GM12878 (cell line): Measurements from ENCODE around the gene CDYL2. TPM values are rescaled to one million over a fixed set of nuclear protein-coding genes. Genes with fewer than 3 reads are reported as not detected.

ENCODE experiments used
- ATAC-seq: fragments of 200-7000 bp; cut with Tn5 transposase; 3 replicates; pipeline ENCODE4 v1.9.1; 2020; ENCODE audit warnings: mild to moderate bottlenecking, moderate library complexity
- BruUV-seq: library from RNA; stranded (reverse); fragments of 400-500 nt; replicated peaks from 2 replicates; lab custom pipeline; 2021; lab: Mats Ljungman, UMichigan
- CTCF ChIA-PET: fragments of 300-600 bp; sonication (Branson Sonifier 250); formaldehyde crosslinking; extraction: SDS; loops from one replicate; lab custom pipeline; 2021; ENCODE audit warnings: inconsistent platforms; lab: Yijun Ruan, JAX
- POLR2A ChIA-PET: fragments of 350-600 bp; formaldehyde crosslinking; extraction: SDS; loops from one replicate; lab custom pipeline; 2021; ENCODE audit warnings: inconsistent platforms; lab: Charles Lee
- RAD21 ChIA-PET: fragments of 300-600 bp; sonication (Branson Sonifier 250); formaldehyde crosslinking; loops from one replicate; lab custom pipeline; 2023; ENCODE audit warnings: antibody characterized with exemption; ENCODE audit not compliant: unreplicated experiment; lab: Charles Lee
- SMC1A ChIA-PET: fragments of 300-600 bp; sonication (Branson Sonifier 250); formaldehyde crosslinking; loops from one replicate; lab custom pipeline; 2023; ENCODE audit not compliant: unreplicated experiment, uncharacterized antibody; lab: Charles Lee
- DNase-seq: peaks from one replicate; pipeline ENCODE4 v3.0.0-alpha.2; 2011; ENCODE audit warnings: low read depth, low spot score
- FAIRE-seq: peaks from 3 replicates; lab custom pipeline; 2011; peaks lifted over from hg19 to GRCh38; lab: Jason Lieb, UNC
- H2AFZ ChIP-seq: 2 replicates; pipeline ENCODE4 v1.6.0; 2011; ENCODE audit warnings: low read depth, low read length, control low read depth; ENCODE audit not compliant: control insufficient read depth
- H3K27ac ChIP-seq: 2 replicates; pipeline ENCODE4 v1.5.1; 2011; ENCODE audit warnings: control low read depth; ENCODE audit not compliant: control insufficient read depth, insufficient read depth
- H3K27me3 ChIP-seq, 2 experiments: replicated peaks in 1 of 2; 2 replicates each; pipeline versions ENCODE4 v1.6.0 to v1.6.1; 2011; ENCODE audit warnings: low read length in 1 of 2; ENCODE audit not compliant: control insufficient read depth in 2 of 2, insufficient read depth in 2 of 2
- H3K36me3 ChIP-seq, 2 experiments: 2 replicates each; pipeline ENCODE4 v1.5.1; 2011; ENCODE audit warnings: low read length in 1 of 2; ENCODE audit not compliant: control insufficient read depth in 2 of 2, insufficient read depth in 2 of 2
- H3K4me1 ChIP-seq: 2 replicates; pipeline ENCODE4 v1.6.1; 2011; ENCODE audit warnings: mild to moderate bottlenecking, low read length, moderate library complexity, mixed read lengths; ENCODE audit not compliant: control insufficient read depth, insufficient read depth
- H3K4me2 ChIP-seq: 2 replicates; pipeline ENCODE4 v1.6.0; 2011; ENCODE audit warnings: control low read depth; ENCODE audit not compliant: control insufficient read depth, insufficient read depth
- H3K4me3 ChIP-seq: fragments of 200-600 bp; sonication (generic); 2 replicates; pipeline ENCODE4 v1.5.1; 2016
- H3K79me2 ChIP-seq: 2 replicates; pipeline ENCODE4 v1.6.0; 2011; ENCODE audit warnings: low read length; ENCODE audit not compliant: control insufficient read depth, insufficient read depth
- H3K9ac ChIP-seq: 2 replicates; pipeline ENCODE4 v1.8.0; 2011; ENCODE audit warnings: low read length, control low read depth, mixed read lengths; ENCODE audit not compliant: control insufficient read depth, insufficient read depth
- H3K9me3 ChIP-seq: replicated peaks from 3 replicates; pipeline ENCODE4 v1.5.1; 2011; ENCODE audit warnings: mild to moderate bottlenecking, low read length; ENCODE audit not compliant: control insufficient read depth, insufficient read depth
- H4K20me1 ChIP-seq: 2 replicates; pipeline ENCODE4 v1.6.0; 2011; ENCODE audit not compliant: control insufficient read depth, insufficient read depth
- CREB1 ChIP-seq: IDR thresholded peaks from 2 replicates; pipeline ENCODE4 v1.6.1; 2012; ENCODE audit warnings: low read depth, mild to moderate bottlenecking, inconsistent platforms
- KLF5 ChIP-seq: fragments of 450-650 bp; IDR thresholded peaks from 2 replicates; pipeline ENCODE4 v1.6.1; 2014; ENCODE audit warnings: mild to moderate bottlenecking; ENCODE audit not compliant: partially characterized antibody
- MTA2 ChIP-seq: fragments of 450-650 bp; IDR thresholded peaks from 2 replicates; pipeline ENCODE4 v1.6.1; 2016; ENCODE audit warnings: low read depth, mild to moderate bottlenecking, moderate library complexity
- WGBS: methylation state at CpG from one replicate; pipeline ENCODE4 v1.1.6; 2016; ENCODE audit warnings: low lambda C conversion rate; ENCODE audit not compliant: insufficient replicate concordance, insufficient coverage; ENCODE audit errors: missing lambda C conversion rate; 5-methylcytosine and 5-hydroxymethylcytosine counted together
- in situ Hi-C: fragments of 300-500 bp; cut with MboI; formaldehyde crosslinking; loops from 9 replicates; pipeline ENCODE4 v1.14.3; 2018; ENCODE audit warnings: mixed read lengths
- intact Hi-C: fragments of 100-400 bp; cut with micrococcal nuclease; formaldehyde crosslinking; loops from one replicate; pipeline ENCODE4 v1.14.2; 2022; ENCODE audit not compliant: unreplicated experiment
- polyA plus RNA-seq, 11 experiments: library from polyadenylated mRNA; depleted of rRNA in 4 of 11; unstranded in 6 of 11; stranded (reverse) in 5 of 11; fragments of >200 nt; fragmentation: Nextera tagmentation in 4 of 11; fragmentation: Illumina TruSeq in 1 of 11; extraction: Ambion mirVana in 4 of 11; extraction: Trizol in 1 of 11; gene quantifications; 1 replicate in 1 of 11; 2 replicates in 10 of 11; pipeline versions ENCODE4 v1.2.1 to v1.2.3, GENCODE V29; 2011 to 2016; ENCODE audit warnings: inconsistent platforms in 2 of 11, missing spikeins in 2 of 11, low read depth in 1 of 11
- total RNA-seq, 4 experiments: library from RNA; depleted of rRNA in 3 of 4; stranded (reverse); fragments of >200 nt in 3 of 4; fragmentation: Illumina TruSeq in 1 of 4; extraction: Trizol in 1 of 4; gene quantifications; 2 replicates each; pipeline versions ENCODE4 v1.2.1 to v1.2.3, GENCODE V29; 2013 to 2021
- TF ChIP-seq, protein P1 (sequence below): IDR thresholded peaks from 2 replicates; pipeline ENCODE4 v1.6.1; 2012; ENCODE audit warnings: improper control_type of control experiment, low read depth, low read length; ENCODE audit not compliant: insufficient replicate concordance
- TF ChIP-seq, protein P2 (sequence below): fragments of 450-650 bp; formaldehyde crosslinking; IDR thresholded peaks from 2 replicates; pipeline ENCODE4 v1.4.0; 2020; ENCODE audit warnings: mild to moderate bottlenecking, moderate library complexity

Gene CDYL2
- total and polyA plus RNA-seq, 10 of the 15 experiments (the other 5 are each of a cell fraction or from before 2014, with no cell fraction given) = 0.27 to 22.9 (median 3.9) TPM

DNA sequence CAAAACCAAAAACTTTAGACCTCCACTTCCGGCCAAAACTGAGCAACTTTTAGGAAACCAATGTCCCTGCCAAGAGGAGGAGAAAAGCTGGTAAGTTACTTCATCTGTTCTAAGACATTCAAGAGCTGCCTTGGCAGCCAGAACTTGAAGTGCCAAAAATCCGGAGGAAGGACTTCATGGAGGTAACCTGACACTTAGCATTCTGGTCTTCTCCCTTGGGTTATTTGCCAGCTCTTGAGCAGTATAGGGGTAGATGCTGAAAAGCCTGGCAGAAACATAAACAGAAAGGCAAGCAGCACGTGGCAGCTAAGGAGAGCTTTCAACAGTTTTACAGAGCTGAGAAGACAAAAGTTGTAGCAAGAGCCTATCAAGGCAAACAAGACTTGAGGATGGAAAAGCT is 53.2 kb downstream of the CDYL2 start:
- H4K20me1 ChIP-seq = no peaks in the 10 kb centered on the region
- no peak for ATAC-seq
- FAIRE-seq = no peak
- 66% methylated on average over 3 of the region's 3 CpGs for WGBS
- BruUV-seq = no TSS peak
- DNase-seq = no peak
- no peak overlapping the region for H3K27ac ChIP-seq
- no peaks in the 10 kb centered on the region for H3K27me3 ChIP-seq
- ChIA-PET POLR2A (no interaction called here), CTCF (interaction anchor here (1.4 kb wide), 1 partner anchor 224 kb away, joined by 3 read pairs; no protein-coding TSS in a partner anchor), SMC1A (interaction anchor here (1.1 kb wide), 1 partner anchor 25 kb away, joined by 3 read pairs; no protein-coding TSS in a partner anchor), RAD21 (no interaction called here)
- H3K9me3 ChIP-seq = no peaks in the 10 kb centered on the region
- H3K36me3 ChIP-seq = no peaks in the 10 kb centered on the region
- in situ Hi-C loops = no loop called here
- no peaks in the 10 kb centered on the region for H3K4me1 ChIP-seq
- H3K9ac ChIP-seq = no peak overlapping the region
- intact Hi-C loops = no loop called here
- H2AFZ ChIP-seq = no peak overlapping the region
- H3K4me3 ChIP-seq = no peak overlapping the region
- TF ChIP-seq, protein P1, sequence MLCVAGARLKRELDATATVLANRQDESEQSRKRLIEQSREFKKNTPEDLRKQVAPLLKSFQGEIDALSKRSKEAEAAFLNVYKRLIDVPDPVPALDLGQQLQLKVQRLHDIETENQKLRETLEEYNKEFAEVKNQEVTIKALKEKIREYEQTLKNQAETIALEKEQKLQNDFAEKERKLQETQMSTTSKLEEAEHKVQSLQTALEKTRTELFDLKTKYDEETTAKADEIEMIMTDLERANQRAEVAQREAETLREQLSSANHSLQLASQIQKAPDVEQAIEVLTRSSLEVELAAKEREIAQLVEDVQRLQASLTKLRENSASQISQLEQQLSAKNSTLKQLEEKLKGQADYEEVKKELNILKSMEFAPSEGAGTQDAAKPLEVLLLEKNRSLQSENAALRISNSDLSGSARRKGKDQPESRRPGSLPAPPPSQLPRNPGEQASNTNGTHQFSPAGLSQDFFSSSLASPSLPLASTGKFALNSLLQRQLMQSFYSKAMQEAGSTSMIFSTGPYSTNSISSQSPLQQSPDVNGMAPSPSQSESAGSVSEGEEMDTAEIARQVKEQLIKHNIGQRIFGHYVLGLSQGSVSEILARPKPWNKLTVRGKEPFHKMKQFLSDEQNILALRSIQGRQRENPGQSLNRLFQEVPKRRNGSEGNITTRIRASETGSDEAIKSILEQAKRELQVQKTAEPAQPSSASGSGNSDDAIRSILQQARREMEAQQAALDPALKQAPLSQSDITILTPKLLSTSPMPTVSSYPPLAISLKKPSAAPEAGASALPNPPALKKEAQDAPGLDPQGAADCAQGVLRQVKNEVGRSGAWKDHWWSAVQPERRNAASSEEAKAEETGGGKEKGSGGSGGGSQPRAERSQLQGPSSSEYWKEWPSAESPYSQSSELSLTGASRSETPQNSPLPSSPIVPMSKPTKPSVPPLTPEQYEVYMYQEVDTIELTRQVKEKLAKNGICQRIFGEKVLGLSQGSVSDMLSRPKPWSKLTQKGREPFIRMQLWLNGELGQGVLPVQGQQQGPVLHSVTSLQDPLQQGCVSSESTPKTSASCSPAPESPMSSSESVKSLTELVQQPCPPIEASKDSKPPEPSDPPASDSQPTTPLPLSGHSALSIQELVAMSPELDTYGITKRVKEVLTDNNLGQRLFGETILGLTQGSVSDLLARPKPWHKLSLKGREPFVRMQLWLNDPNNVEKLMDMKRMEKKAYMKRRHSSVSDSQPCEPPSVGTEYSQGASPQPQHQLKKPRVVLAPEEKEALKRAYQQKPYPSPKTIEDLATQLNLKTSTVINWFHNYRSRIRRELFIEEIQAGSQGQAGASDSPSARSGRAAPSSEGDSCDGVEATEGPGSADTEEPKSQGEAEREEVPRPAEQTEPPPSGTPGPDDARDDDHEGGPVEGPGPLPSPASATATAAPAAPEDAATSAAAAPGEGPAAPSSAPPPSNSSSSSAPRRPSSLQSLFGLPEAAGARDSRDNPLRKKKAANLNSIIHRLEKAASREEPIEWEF = no peak
- TF ChIP-seq MTA2 (no peak), CREB1 (no peak), KLF5 (no peak)
- TF ChIP-seq, protein P2, sequence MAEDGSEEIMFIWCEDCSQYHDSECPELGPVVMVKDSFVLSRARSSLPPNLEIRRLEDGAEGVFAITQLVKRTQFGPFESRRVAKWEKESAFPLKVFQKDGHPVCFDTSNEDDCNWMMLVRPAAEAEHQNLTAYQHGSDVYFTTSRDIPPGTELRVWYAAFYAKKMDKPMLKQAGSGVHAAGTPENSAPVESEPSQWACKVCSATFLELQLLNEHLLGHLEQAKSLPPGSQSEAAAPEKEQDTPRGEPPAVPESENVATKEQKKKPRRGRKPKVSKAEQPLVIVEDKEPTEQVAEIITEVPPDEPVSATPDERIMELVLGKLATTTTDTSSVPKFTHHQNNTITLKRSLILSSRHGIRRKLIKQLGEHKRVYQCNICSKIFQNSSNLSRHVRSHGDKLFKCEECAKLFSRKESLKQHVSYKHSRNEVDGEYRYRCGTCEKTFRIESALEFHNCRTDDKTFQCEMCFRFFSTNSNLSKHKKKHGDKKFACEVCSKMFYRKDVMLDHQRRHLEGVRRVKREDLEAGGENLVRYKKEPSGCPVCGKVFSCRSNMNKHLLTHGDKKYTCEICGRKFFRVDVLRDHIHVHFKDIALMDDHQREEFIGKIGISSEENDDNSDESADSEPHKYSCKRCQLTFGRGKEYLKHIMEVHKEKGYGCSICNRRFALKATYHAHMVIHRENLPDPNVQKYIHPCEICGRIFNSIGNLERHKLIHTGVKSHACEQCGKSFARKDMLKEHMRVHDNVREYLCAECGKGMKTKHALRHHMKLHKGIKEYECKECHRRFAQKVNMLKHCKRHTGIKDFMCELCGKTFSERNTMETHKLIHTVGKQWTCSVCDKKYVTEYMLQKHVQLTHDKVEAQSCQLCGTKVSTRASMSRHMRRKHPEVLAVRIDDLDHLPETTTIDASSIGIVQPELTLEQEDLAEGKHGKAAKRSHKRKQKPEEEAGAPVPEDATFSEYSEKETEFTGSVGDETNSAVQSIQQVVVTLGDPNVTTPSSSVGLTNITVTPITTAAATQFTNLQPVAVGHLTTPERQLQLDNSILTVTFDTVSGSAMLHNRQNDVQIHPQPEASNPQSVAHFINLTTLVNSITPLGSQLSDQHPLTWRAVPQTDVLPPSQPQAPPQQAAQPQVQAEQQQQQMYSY (CRISPR knock-in tag) = no peak
- no peaks in the 10 kb centered on the region for H3K79me2 ChIP-seq
- no peak overlapping the region for H3K4me2 ChIP-seq
